Thymus (tissue), 11 donors: ENCODE measurements around the gene MYCN. TPM values are rescaled to one million over a fixed set of nuclear protein-coding genes. Genes with fewer than 3 reads are reported as not detected.

Experiments used
- DNase-seq, 9 donors: peaks; one replicate each; pipeline ENCODE4 v3.0.0-alpha.2; 2013; ENCODE audit warnings: low spot score in 9 of 9, low read depth in 6 of 9, missing footprints in 1 of 9
- H3K27ac ChIP-seq, 2 donors: one replicate each; pipeline ENCODE4 v1.5.1; 2013; ENCODE audit warnings: control low read depth in 1 of 2, low read depth in 1 of 2, low read length in 1 of 2, mild to moderate bottlenecking in 1 of 2, moderate library complexity in 1 of 2
- H3K27me3 ChIP-seq, 2 donors: one replicate each; pipeline ENCODE4 v1.5.1; 2013; ENCODE audit warnings: low read length in 1 of 2; ENCODE audit not compliant: control insufficient read depth in 2 of 2, insufficient read depth in 1 of 2
- H3K36me3 ChIP-seq, 2 donors: one replicate each; pipeline ENCODE4 v1.5.1; 2013; ENCODE audit warnings: low read length in 1 of 2, mild to moderate bottlenecking in 1 of 2, moderate library complexity in 1 of 2; ENCODE audit not compliant: control insufficient read depth in 2 of 2, insufficient read depth in 2 of 2
- H3K4me1 ChIP-seq, 2 donors: one replicate each; pipeline ENCODE4 v1.5.1; 2013; ENCODE audit warnings: low read length in 2 of 2; ENCODE audit not compliant: control insufficient read depth in 2 of 2, insufficient read depth in 2 of 2
- H3K4me3 ChIP-seq, 2 donors: one replicate each; pipeline ENCODE4 v1.5.1; 2013; ENCODE audit warnings: low read length in 2 of 2, control low read depth in 1 of 2, mild to moderate bottlenecking in 1 of 2
- H3K9me3 ChIP-seq, 2 donors: one replicate each; pipeline ENCODE4 v1.5.1; 2013; ENCODE audit warnings: low read length in 1 of 2, mild to moderate bottlenecking in 1 of 2; ENCODE audit not compliant: control insufficient read depth in 2 of 2, insufficient read depth in 1 of 2
- WGBS: extraction: QIAGEN DNeasy Blood & Tissue Kit; methylation state at CpG from one replicate; pipeline ENCODE4 v1.1.7; 2013; 5-methylcytosine and 5-hydroxymethylcytosine counted together
- polyA plus RNA-seq: library from polyadenylated mRNA; stranded (reverse); fragments of 200-250 nt; gene quantifications from one replicate; pipeline ENCODE4 v1.2.3, GENCODE V29; 2013
- total RNA-seq: library from RNA; stranded (reverse); fragments of 120-200 nt; gene quantifications from one replicate; pipeline ENCODE4 v1.2.4, GENCODE V29; 2013
- donor health status: healthy.

The MYCN gene
- total and polyA plus RNA-seq, 2 donors, result 1.8 to 5.8 TPM

- Histone ChIP-seq H3K4me3 (no peak overlapping the region), H3K4me1 (peaks cover 13 to 35% of the 10 kb centered on the region in 2 donors), H3K9me3 (no peaks in the 10 kb centered on the region), H3K27me3 (no peaks in the 10 kb centered on the region), H3K36me3 (no peaks in the 10 kb centered on the region), H3K27ac (peak overlapping the region in 1 of 2 donors; percentile 4)
- no peak for DNase-seq
- WGBS, result 78% methylated on average over 7 of the region's 7 CpGs
Observed at GRCh38 chr2:15968280-15969178, 28.2 kb downstream of the MYCN start.

GRCh38 chr2:15969214-15969613 lies 28.9 kb downstream of the MYCN start:
- WGBS, result 95% methylated on average over 4 of the region's 4 CpGs
- Histone ChIP-seq H3K4me3 (no peak overlapping the region), H3K4me1 (peaks cover 13 to 35% of the 10 kb centered on the region in 2 donors), H3K36me3 (no peaks in the 10 kb centered on the region), H3K27ac (no peak overlapping the region), H3K27me3 (no peaks in the 10 kb centered on the region), H3K9me3 (no peaks in the 10 kb centered on the region)
- no peak for DNase-seq

- peaks cover 8 to 25% of the 10 kb centered on the region in 2 donors for H3K4me1 ChIP-seq
- no peak overlapping the region for H3K4me3 ChIP-seq
- H3K27me3 ChIP-seq, result no peaks in the 10 kb centered on the region
- H3K9me3 ChIP-seq, result no peaks in the 10 kb centered on the region
- no peak overlapping the region for H3K27ac ChIP-seq
- 96% methylated on average over 5 of the region's 5 CpGs for WGBS
- DNase-seq, result no peak
- H3K36me3 ChIP-seq, result no peaks in the 10 kb centered on the region
Observed at GRCh38 chr2:15970701-15971100, 30.4 kb downstream of the MYCN start.

- Histone ChIP-seq H3K27me3 (no peaks in the 10 kb centered on the region), H3K36me3 (no peaks in the 10 kb centered on the region), H3K9me3 (no peaks in the 10 kb centered on the region), H3K27ac (no peak overlapping the region), H3K4me3 (no peak overlapping the region), H3K4me1 (peaks cover 3 to 19% of the 10 kb centered on the region in 2 donors)
- 81% methylated on average over 7 of the region's 7 CpGs for WGBS
- no peak for DNase-seq
Observed at GRCh38 chr2:15971351-15971750, 31.0 kb downstream of the MYCN start.

GRCh38 chr2:15971831-15972522 lies 31.6 kb downstream of the MYCN start:
- Histone ChIP-seq H3K27ac (no peak overlapping the region), H3K4me1 (peaks cover 3 to 19% of the 10 kb centered on the region in 2 donors), H3K9me3 (no peaks in the 10 kb centered on the region), H3K27me3 (no peaks in the 10 kb centered on the region), H3K4me3 (no peak overlapping the region), H3K36me3 (no peaks in the 10 kb centered on the region)
- WGBS, result 96% methylated on average over 7 of the region's 7 CpGs
- no peak for DNase-seq

- Histone ChIP-seq H3K27ac (no peak overlapping the region), H3K4me3 (no peak overlapping the region), H3K36me3 (no peaks in the 10 kb centered on the region), H3K9me3 (no peaks in the 10 kb centered on the region), H3K4me1 (peaks cover under 1 to 5% of the 10 kb centered on the region in 2 donors), H3K27me3 (no peaks in the 10 kb centered on the region)
- WGBS, result 74% methylated on average over 7 of the region's 7 CpGs
- DNase-seq, result no peak
Observed at GRCh38 chr2:15973481-15974401, 33.4 kb downstream of the MYCN start.

- peaks cover 0 to 3% of the 10 kb centered on the region in 2 donors for H3K4me1 ChIP-seq
- WGBS, result 91% methylated on average over 5 of the region's 5 CpGs
- DNase-seq, result no peak
- no peak overlapping the region for H3K4me3 ChIP-seq
- no peaks in the 10 kb centered on the region for H3K9me3 ChIP-seq
- no peaks in the 10 kb centered on the region for H3K27me3 ChIP-seq
- no peak overlapping the region for H3K27ac ChIP-seq
- no peaks in the 10 kb centered on the region for H3K36me3 ChIP-seq
Observed at GRCh38 chr2:15974565-15975260, 34.4 kb downstream of the MYCN start.

- Histone ChIP-seq H3K27me3 (no peaks in the 10 kb centered on the region), H3K9me3 (no peaks in the 10 kb centered on the region), H3K36me3 (no peaks in the 10 kb centered on the region), H3K4me1 (peaks cover 0 to 3% of the 10 kb centered on the region in 2 donors), H3K4me3 (no peak overlapping the region), H3K27ac (no peak overlapping the region)
- DNase-seq, result no peak
- 98% methylated on average over 3 of the region's 3 CpGs for WGBS
Observed at GRCh38 chr2:15975261-15975600, 34.9 kb downstream of the MYCN start.
